GM12873 (cell line): ENCODE results near the gene ABHD11.

Experiments used
- TF ChIP-seq, protein P1 (sequence below): IDR thresholded peaks from 2 replicates; pipeline ENCODE4 v1.5.1; 2012; ENCODE audit warnings: low read depth, mild to moderate bottlenecking, moderate library complexity, low read length, control low read depth; ENCODE audit not compliant: insufficient read depth; ENCODE audit errors: missing control alignments

Gene ABHD11

GRCh38 chr7:73716318-73716890 is 22.2 kb downstream of the ABHD11 start:
- TF ChIP-seq, protein P1, sequence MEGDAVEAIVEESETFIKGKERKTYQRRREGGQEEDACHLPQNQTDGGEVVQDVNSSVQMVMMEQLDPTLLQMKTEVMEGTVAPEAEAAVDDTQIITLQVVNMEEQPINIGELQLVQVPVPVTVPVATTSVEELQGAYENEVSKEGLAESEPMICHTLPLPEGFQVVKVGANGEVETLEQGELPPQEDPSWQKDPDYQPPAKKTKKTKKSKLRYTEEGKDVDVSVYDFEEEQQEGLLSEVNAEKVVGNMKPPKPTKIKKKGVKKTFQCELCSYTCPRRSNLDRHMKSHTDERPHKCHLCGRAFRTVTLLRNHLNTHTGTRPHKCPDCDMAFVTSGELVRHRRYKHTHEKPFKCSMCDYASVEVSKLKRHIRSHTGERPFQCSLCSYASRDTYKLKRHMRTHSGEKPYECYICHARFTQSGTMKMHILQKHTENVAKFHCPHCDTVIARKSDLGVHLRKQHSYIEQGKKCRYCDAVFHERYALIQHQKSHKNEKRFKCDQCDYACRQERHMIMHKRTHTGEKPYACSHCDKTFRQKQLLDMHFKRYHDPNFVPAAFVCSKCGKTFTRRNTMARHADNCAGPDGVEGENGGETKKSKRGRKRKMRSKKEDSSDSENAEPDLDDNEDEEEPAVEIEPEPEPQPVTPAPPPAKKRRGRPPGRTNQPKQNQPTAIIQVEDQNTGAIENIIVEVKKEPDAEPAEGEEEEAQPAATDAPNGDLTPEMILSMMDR, result no peak

DNA sequence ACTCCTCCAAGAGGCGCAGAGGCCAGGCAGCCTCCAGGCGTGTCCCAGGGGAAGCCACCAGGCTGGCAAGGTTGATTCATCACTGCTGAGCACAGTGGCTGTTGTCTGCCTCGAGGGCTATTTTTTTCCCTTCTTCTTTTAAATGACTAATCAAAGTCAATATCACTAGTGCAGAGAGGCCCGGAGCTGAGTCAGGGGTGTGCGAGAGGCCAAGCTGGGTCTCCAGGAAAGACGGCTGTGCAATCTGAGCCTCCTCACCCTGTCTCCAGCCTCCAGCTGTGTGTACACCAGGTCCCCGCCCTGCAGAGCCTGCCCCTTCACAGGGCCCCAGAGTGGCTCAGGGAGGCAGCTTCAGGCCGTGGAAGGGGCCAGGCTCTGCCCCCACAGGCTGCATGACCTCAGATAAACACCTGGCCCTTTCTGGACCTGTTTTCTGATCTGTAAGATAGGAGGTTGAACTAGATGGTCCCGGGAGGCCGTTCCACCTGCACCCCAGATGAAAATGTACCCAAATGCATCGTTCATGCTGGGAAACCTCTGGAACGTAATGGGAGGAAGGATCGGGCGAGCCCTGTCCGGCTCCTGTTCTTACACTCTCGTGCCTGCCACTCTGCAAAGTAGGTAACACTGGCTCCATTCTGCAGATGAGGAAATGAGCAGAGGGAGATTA is 22.8 kb downstream of the ABHD11 start:
- TF ChIP-seq, protein P1, result no peak

GRCh38 chr7:73712773-73713172 is 25.8 kb downstream of the ABHD11 start:
- TF ChIP-seq, protein P1, result no peak

DNA sequence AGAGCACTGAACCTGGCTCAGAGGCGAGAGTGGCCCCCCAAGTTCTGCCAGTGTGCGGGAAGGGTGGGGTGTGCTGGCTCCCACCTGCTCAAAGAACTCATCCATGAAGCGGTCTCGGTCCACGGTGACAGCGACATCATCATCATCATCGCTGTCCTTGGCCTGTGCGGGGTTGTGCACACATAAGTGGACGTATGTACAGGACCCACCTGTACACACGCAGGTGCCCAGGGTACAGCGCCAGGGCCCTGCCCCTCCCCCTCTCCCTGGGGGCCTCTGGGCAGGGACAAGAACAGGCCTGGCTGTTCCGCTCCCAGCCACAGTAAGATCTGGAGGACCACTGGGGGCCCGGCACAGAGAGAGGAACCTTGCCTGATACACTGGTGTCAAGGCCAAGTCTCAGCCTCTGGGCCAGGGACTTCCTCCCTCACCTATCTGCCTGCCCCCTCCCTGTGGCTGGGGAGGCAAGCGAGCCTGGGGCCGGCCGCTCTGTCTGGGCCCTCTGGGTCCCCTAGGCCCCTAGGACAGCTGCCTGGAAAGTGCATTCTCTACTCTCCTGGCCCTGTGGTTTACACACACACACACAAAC is 29.5 kb downstream of the ABHD11 start:
- TF ChIP-seq, protein P1, result no peak

GRCh38 chr7:73707045-73707631 is 31.5 kb downstream of the ABHD11 start:
- TF ChIP-seq, protein P1, result no peak

GRCh38 chr7:73706126-73707044 is 32.2 kb downstream of the ABHD11 start:
- TF ChIP-seq, protein P1, result no peak
